ENCODE measurements around the gene TXNL4A.

GRCh38 chr18:79989195-79989497, 783 bp upstream of the TXNL4A start:
- TF ChIP-seq CTCF (IDR thresholded peaks at IDR 0.05): no peak
- no peak for TF ChIP-seq EZH2phosphoT487 (IDR thresholded peaks at IDR 0.05; ENCODE audit: borderline replicate concordance, low read depth)
- TF ChIP-seq EP300 (IDR thresholded peaks at IDR 0.05; ENCODE audit: borderline replicate concordance in 1 of 2, low read depth in 1 of 2, low read length in 1 of 2): no peak
- TF ChIP-seq CHD2 (IDR thresholded peaks at IDR 0.05; ENCODE audit: low read length, partially characterized antibody): no peak
- TF ChIP-seq, protein P1, sequence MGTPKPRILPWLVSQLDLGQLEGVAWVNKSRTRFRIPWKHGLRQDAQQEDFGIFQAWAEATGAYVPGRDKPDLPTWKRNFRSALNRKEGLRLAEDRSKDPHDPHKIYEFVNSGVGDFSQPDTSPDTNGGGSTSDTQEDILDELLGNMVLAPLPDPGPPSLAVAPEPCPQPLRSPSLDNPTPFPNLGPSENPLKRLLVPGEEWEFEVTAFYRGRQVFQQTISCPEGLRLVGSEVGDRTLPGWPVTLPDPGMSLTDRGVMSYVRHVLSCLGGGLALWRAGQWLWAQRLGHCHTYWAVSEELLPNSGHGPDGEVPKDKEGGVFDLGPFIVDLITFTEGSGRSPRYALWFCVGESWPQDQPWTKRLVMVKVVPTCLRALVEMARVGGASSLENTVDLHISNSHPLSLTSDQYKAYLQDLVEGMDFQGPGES (IDR thresholded peaks at IDR 0.05; ENCODE audit: low read depth, low read length): no peak
- no peak for TF ChIP-seq GABPA (IDR thresholded peaks at IDR 0.05; ENCODE audit: low read depth)

Data from SK-N-SH (cell line).